KOPT-K1 (cell line): ENCODE results near the gene KRTAP12-1.

Experiments used
- H3K27ac ChIP-seq: fragments of 200-600 bp; sonication (generic); 2 replicates; pipeline ENCODE4 v1.5.1; 2016; ENCODE audit warnings: antibody characterized with exemption, mild to moderate bottlenecking, low read depth, low read length; ENCODE audit not compliant: poor library complexity, severe bottlenecking
- H3K36me3 ChIP-seq: fragments of 200-600 bp; sonication (generic); 2 replicates; pipeline ENCODE4 v1.5.1; 2017; ENCODE audit warnings: antibody characterized with exemption, mild to moderate bottlenecking, low read length, moderate library complexity; ENCODE audit not compliant: insufficient read depth
- H3K9me3 ChIP-seq: fragments of 200-600 bp; sonication (generic); 2 replicates; pipeline ENCODE4 v1.5.1; 2017; ENCODE audit warnings: antibody characterized with exemption, low read length, mild to moderate bottlenecking; ENCODE audit not compliant: insufficient read depth, poor library complexity, severe bottlenecking

Gene KRTAP12-1

DNA sequence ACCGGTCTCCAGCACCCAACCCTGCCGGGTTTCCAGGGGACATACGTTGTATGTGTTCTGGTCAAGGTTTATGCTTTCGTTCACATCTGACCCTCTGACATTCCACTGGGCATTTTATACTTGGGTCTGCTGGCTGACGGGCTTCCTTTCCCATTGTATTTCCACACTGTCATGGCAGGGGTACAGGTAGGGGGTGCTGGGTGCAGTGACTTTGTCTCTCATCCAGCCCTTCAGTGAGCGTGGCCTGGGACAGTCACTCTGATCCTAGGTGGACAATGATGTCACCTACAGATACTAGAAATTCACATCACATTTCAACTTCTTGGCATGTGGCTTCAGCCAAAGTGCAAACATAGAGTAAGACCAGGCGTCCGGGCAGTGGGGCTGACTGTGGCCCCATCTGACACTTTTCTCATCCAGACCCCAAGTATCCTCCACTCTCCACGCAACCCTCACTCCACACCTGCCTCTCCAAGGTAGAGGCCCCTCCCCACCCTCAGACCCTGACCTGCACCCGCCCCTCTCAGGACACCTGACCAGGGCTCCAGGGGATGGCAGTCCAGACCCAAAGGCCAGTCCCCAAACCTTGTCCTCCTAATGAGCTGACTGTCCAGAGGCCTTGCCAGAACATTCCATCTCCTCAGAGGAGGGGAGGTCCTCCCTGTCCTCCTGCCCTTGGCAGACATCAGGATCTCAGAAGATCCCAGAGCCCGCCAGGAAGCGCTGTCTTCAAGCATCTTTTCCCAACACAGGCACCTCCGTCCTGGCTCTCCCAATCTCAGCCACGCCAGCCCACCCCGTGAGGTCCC, 45.5 kb downstream of the KRTAP12-1 start:
- no peaks in the 10 kb centered on the region for H3K36me3 ChIP-seq
- no peak overlapping the region for H3K27ac ChIP-seq
- H3K9me3 ChIP-seq: peaks cover 21% of the 10 kb centered on the region

DNA sequence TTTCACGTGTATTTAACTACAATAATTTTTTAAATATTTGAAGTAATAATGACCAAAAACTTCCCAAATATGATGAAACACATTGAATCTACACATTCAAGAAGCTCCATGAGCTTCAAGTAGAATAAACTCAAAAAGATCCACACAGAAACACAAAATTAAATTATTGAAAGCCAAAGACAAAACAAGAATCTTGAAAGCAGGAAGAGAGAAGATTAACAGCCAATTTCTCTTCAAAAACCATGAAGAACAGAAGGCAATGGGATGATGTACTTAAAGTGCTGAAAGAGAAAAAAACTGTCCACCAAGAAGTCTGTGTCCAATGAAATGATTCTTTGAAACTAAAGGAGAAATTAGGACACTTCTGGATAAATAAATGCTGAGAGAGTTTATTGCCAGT, 49.9 kb downstream of the KRTAP12-1 start:
- no peak overlapping the region for H3K27ac ChIP-seq
- H3K36me3 ChIP-seq: no peaks in the 10 kb centered on the region
- H3K9me3 ChIP-seq: peaks cover 25% of the 10 kb centered on the region
